KMS-11 (cell line): ENCODE results near the gene PPP1R9A.

ENCODE experiments used
- H2AFZ ChIP-seq: fragments of 200-600 bp; sonication (generic); 2 replicates; pipeline ENCODE4 v1.6.1; 2016; ENCODE audit warnings: antibody characterized with exemption, mixed run types, low read depth
- H3K27ac ChIP-seq: fragments of 200-600 bp; sonication (generic); 2 replicates; pipeline ENCODE4 v1.6.1; 2016; ENCODE audit warnings: mild to moderate bottlenecking, mixed run types
- H3K27me3 ChIP-seq: fragments of 200-600 bp; sonication (generic); 2 replicates; pipeline ENCODE4 v1.6.1; 2017; ENCODE audit warnings: mild to moderate bottlenecking, low read depth, mixed run types, moderate library complexity; ENCODE audit not compliant: insufficient read depth
- H3K36me3 ChIP-seq: fragments of 200-600 bp; sonication (generic); 2 replicates; pipeline ENCODE4 v1.6.1; 2017; ENCODE audit warnings: mild to moderate bottlenecking, mixed run types; ENCODE audit not compliant: insufficient read depth
- H3K4me1 ChIP-seq: fragments of 200-600 bp; sonication (generic); 2 replicates; pipeline ENCODE4 v1.6.1; 2016; ENCODE audit warnings: mild to moderate bottlenecking, low read depth, mixed run types; ENCODE audit not compliant: poor library complexity, severe bottlenecking
- H3K4me2 ChIP-seq: fragments of 200-600 bp; sonication (generic); 2 replicates; pipeline ENCODE4 v1.7.0; 2016; ENCODE audit warnings: mild to moderate bottlenecking, mixed run types
- H3K4me3 ChIP-seq: fragments of 200-600 bp; sonication (generic); IDR thresholded peaks from 2 replicates; pipeline ENCODE4 v1.6.1; 2017; ENCODE audit warnings: low read depth, low read length, mixed read lengths; ENCODE audit not compliant: insufficient read depth
- H3K79me2 ChIP-seq: fragments of 200-600 bp; sonication (generic); 2 replicates; pipeline ENCODE4 v1.6.1; 2016; ENCODE audit warnings: low read depth, mixed run types; ENCODE audit not compliant: insufficient read depth
- H3K9ac ChIP-seq: fragments of 200-600 bp; sonication (generic); 2 replicates; pipeline ENCODE4 v1.6.1; 2016; ENCODE audit warnings: mild to moderate bottlenecking, mixed run types
- H4K20me1 ChIP-seq: fragments of 200-600 bp; sonication (generic); 2 replicates; pipeline ENCODE4 v1.6.1; 2016; ENCODE audit warnings: mild to moderate bottlenecking, mixed run types; ENCODE audit not compliant: insufficient read depth
- TF ChIP-seq, protein P1 (sequence below): fragments of 200-600 bp; sonication (generic); conservative IDR thresholded peaks from 2 replicates; pipeline ENCODE4 v1.6.1; 2017; ENCODE audit warnings: low read depth, mild to moderate bottlenecking, antibody characterized with exemption, low read length, moderate library complexity, mixed read lengths

PPP1R9A gene

DNA sequence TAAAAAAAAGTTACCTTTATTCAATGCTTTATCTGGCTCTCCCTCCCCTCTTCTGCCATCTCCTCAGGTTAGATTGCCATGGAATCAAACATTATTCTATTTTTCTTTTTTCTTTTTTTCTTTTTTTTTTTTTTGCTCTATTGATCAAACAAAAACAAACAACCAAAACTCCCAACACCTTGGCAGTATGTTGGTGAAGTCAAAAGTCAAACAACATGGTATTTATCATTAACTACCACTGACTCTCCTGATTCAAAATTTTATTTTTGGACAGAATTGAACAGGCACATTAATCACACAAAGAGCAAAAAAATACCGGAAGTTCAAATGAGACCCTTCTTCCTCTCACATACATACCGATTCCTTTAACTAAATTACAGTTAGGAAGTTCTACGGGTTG lies 410.6 kb downstream of the PPP1R9A start:
- TF ChIP-seq, protein P1, sequence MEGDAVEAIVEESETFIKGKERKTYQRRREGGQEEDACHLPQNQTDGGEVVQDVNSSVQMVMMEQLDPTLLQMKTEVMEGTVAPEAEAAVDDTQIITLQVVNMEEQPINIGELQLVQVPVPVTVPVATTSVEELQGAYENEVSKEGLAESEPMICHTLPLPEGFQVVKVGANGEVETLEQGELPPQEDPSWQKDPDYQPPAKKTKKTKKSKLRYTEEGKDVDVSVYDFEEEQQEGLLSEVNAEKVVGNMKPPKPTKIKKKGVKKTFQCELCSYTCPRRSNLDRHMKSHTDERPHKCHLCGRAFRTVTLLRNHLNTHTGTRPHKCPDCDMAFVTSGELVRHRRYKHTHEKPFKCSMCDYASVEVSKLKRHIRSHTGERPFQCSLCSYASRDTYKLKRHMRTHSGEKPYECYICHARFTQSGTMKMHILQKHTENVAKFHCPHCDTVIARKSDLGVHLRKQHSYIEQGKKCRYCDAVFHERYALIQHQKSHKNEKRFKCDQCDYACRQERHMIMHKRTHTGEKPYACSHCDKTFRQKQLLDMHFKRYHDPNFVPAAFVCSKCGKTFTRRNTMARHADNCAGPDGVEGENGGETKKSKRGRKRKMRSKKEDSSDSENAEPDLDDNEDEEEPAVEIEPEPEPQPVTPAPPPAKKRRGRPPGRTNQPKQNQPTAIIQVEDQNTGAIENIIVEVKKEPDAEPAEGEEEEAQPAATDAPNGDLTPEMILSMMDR, result no peak
- H3K27ac ChIP-seq, result no peak overlapping the region
- no peaks in the 10 kb centered on the region for H4K20me1 ChIP-seq
- H3K27me3 ChIP-seq, result no peaks in the 10 kb centered on the region
- no peaks in the 10 kb centered on the region for H3K79me2 ChIP-seq
- H3K9ac ChIP-seq, result no peak overlapping the region
- H3K4me2 ChIP-seq, result no peak overlapping the region
- H2AFZ ChIP-seq, result no peak overlapping the region
- H3K4me1 ChIP-seq, result peaks cover 6% of the 10 kb centered on the region
- H3K36me3 ChIP-seq, result no peaks in the 10 kb centered on the region
- H3K4me3 ChIP-seq, result no peak overlapping the region

DNA sequence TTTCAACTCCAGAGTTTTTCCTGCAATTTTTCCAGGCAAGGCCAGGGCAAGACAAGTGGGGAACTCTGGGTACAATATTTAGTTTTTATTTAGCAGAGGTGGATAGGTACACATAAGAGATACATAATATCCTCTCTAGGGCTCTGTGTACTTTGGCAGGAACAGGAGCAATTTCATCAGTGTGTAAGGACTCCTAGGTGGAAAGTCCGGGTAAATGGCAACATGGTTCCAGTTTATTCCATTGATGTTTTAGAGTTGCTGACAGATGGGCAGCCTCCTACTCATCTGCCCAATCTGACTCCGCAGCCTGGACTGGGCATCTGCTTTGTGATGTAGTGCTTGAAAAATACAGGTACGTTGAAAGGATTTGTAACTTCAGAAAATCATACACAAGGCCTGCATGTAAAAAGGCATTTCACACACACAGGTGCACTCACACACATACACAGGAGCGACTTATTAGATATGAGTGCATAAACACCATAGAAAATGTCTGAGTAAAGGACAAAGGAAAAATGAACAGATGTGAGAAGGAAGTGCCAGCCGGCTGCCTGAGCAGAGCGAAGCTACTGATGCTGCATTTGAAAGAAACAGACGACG lies 411.2 kb downstream of the PPP1R9A start:
- H3K4me3 ChIP-seq, result no peak overlapping the region
- TF ChIP-seq, protein P1, result no peak
- no peaks in the 10 kb centered on the region for H3K79me2 ChIP-seq
- H3K4me2 ChIP-seq, result no peak overlapping the region
- no peaks in the 10 kb centered on the region for H3K27me3 ChIP-seq
- peaks cover 12% of the 10 kb centered on the region for H3K4me1 ChIP-seq
- H2AFZ ChIP-seq, result no peak overlapping the region
- H4K20me1 ChIP-seq, result no peaks in the 10 kb centered on the region
- H3K36me3 ChIP-seq, result no peaks in the 10 kb centered on the region
- H3K27ac ChIP-seq, result no peak overlapping the region
- H3K9ac ChIP-seq, result no peak overlapping the region

DNA sequence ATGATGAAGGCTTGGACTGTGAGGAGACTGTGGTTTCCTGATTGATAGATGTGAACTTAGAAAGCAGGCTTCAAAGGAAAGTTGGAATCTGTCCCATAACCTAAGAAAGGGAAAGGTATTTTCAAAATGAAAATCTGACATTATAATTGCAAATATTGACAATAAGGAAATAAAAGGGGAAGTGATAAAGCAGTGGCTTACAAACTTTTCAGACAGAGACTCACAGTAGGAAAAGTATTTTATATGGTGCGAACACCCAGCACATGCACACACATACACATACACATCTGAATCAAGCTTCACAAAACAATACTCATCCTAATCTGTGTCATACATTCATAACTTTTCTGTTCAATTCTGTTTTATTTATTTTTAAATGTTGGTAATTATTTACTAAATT lies 412.2 kb downstream of the PPP1R9A start:
- TF ChIP-seq, protein P1, result no peak
- H3K4me3 ChIP-seq, result no peak overlapping the region
- H3K36me3 ChIP-seq, result no peaks in the 10 kb centered on the region
- no peak overlapping the region for H2AFZ ChIP-seq
- H3K4me1 ChIP-seq, result peaks cover 15% of the 10 kb centered on the region
- H3K27me3 ChIP-seq, result no peaks in the 10 kb centered on the region
- no peaks in the 10 kb centered on the region for H4K20me1 ChIP-seq
- H3K9ac ChIP-seq, result no peak overlapping the region
- no peak overlapping the region for H3K27ac ChIP-seq
- H3K79me2 ChIP-seq, result no peaks in the 10 kb centered on the region
- no peak overlapping the region for H3K4me2 ChIP-seq

DNA sequence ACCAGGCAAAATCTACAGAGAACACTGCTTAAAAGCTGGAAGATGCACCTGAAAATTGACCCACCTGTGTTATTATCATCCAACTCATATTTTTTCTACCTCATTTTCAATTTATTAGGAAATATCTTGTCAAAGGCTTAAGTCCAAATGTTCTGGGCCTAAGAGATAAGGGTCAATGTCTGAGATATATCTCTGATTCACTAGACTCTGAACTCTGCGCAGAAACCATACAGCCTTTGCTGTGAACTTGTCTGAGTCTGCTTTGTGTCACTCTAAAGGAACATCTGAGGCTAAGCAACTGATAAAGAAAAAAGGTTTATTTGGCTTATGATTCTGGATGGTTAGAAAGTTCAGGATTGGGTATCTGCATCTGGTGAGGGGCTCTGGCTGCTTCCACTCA lies 413.3 kb downstream of the PPP1R9A start:
- Histone ChIP-seq H3K9ac (no peak overlapping the region), H2AFZ (no peak overlapping the region), H3K27me3 (no peaks in the 10 kb centered on the region), H3K27ac (no peak overlapping the region), H3K79me2 (no peaks in the 10 kb centered on the region), H3K4me2 (no peak overlapping the region), H3K4me1 (peaks cover 24% of the 10 kb centered on the region), H3K4me3 (no peak overlapping the region), H4K20me1 (no peaks in the 10 kb centered on the region), H3K36me3 (no peaks in the 10 kb centered on the region)
- TF ChIP-seq, protein P1, result no peak
